GM18505 (cell line): Measurements from ENCODE around the gene RUNX3.

Experiments used
- ATAC-seq: cut with Tn5 transposase; IDR thresholded peaks from one replicate; pipeline ENCODE4 v1.9.1; 2021; ENCODE audit not compliant: unreplicated experiment
- POLR2A ChIP-seq: IDR thresholded peaks from 4 replicates; pipeline ENCODE4 v1.6.1; 2011; ENCODE audit warnings: borderline replicate concordance; ENCODE audit not compliant: insufficient read depth, insufficient read length; ENCODE audit errors: extremely low read depth

RUNX3 gene

GRCh38 chr1:24859063-24860010, 70.7 kb downstream of the RUNX3 start:
- no peak for ATAC-seq
- no peak for TF ChIP-seq POLR2A

- no peak for TF ChIP-seq POLR2A
- ATAC-seq, result no peak
Measured at GRCh38 chr1:24858277-24858676, 71.8 kb downstream of the RUNX3 start.

GRCh38 chr1:24857507-24858133, 72.5 kb downstream of the RUNX3 start:
- ATAC-seq, result no peak
- TF ChIP-seq POLR2A, result no peak

GRCh38 chr1:24856787-24857506, 73.1 kb downstream of the RUNX3 start:
- no peak for TF ChIP-seq POLR2A

GRCh38 chr1:24855474-24855873, 74.6 kb downstream of the RUNX3 start:
- ATAC-seq, result no peak
- no peak for TF ChIP-seq POLR2A

More at GRCh38 chr1:24856787-24857506, 73.1 kb downstream of the RUNX3 start:
- no peak for ATAC-seq

- TF ChIP-seq POLR2A, result no peak
- ATAC-seq, result no peak
Measured at GRCh38 chr1:24853649-24854048, 76.4 kb downstream of the RUNX3 start.

GRCh38 chr1:24850328-24850920, 79.7 kb downstream of the RUNX3 start:
- no peak for ATAC-seq
- TF ChIP-seq POLR2A, result no peak

GRCh38 chr1:24849672-24850295, 80.3 kb downstream of the RUNX3 start:
- no peak for ATAC-seq
- TF ChIP-seq POLR2A, result no peak
